ENCODE measurements around the gene STEAP4. TPM values are rescaled to one million over a fixed set of nuclear protein-coding genes. Genes with fewer than 3 reads are reported as not detected.

Gene STEAP4
- polyA plus RNA-seq, 1 donor: 0.30 TPM

- Histone ChIP-seq H3K36me3 (ENCODE audit: control insufficient read depth, insufficient read depth, low read length) (no peaks in the 10 kb centered on the region), H3K9me3 (ENCODE audit: control insufficient read depth, low read depth, low read length) (no peaks in the 10 kb centered on the region), H3K4me3 (ENCODE audit: low read length) (no peak overlapping the region), H3K4me1 (ENCODE audit: control insufficient read depth, insufficient read depth, low read length) (no peaks in the 10 kb centered on the region), H3K27me3 (ENCODE audit: control insufficient read depth, insufficient read depth, low read length) (no peaks in the 10 kb centered on the region), H3K27ac (ENCODE audit: low read length) (no peak overlapping the region)
- DNase-seq: no peak
- WGBS (ENCODE audit: insufficient coverage, low lambda C conversion rate): no CpG with 5 or more reads among the region's 1 CpG
Observed at GRCh38 chr7:88300401-88300945, 6.2 kb downstream of the STEAP4 start.

DNA sequence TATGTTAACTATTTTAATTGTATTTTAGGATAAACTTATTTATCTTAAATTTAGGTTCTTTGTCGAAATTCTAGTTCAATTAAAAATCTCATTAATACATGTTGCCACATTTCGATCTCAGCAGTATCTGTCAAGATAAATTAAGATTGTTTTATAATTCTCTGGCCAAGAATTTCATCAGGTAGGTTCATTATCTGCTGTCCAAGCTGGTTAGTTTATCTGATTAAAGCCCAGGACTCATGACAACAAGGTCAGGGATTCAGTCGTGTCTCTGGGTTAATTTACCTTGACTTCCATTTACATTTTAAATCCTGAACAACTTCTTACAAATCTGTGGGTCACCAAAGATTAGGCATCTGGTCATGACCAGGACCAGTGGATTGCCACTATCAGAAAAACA lies 7.6 kb downstream of the STEAP4 start:
- no peak for DNase-seq
- WGBS (ENCODE audit: insufficient coverage, low lambda C conversion rate): no CpG with 5 or more reads among the region's 3 CpGs
- no peak overlapping the region for H3K27ac ChIP-seq (ENCODE audit: low read length)

GRCh38 chr7:88293866-88294265 lies 12.8 kb downstream of the STEAP4 start:
- Histone ChIP-seq H3K27ac (ENCODE audit: low read length) (no peak overlapping the region), H3K4me3 (ENCODE audit: low read length) (no peak overlapping the region), H3K4me1 (ENCODE audit: control insufficient read depth, insufficient read depth, low read length) (no peaks in the 10 kb centered on the region), H3K27me3 (ENCODE audit: control insufficient read depth, insufficient read depth, low read length) (no peaks in the 10 kb centered on the region), H3K36me3 (ENCODE audit: control insufficient read depth, insufficient read depth, low read length) (no peaks in the 10 kb centered on the region), H3K9me3 (ENCODE audit: control insufficient read depth, low read depth, low read length) (no peaks in the 10 kb centered on the region)
- WGBS (ENCODE audit: insufficient coverage, low lambda C conversion rate): no CpG with 5 or more reads among the region's 1 CpG
- no peak for DNase-seq

More for the DNA sequence above, 7.6 kb downstream of the STEAP4 start:
- Histone ChIP-seq H3K36me3 (ENCODE audit: control insufficient read depth, insufficient read depth, low read length) (no peaks in the 10 kb centered on the region), H3K27me3 (ENCODE audit: control insufficient read depth, insufficient read depth, low read length) (no peaks in the 10 kb centered on the region), H3K4me1 (ENCODE audit: control insufficient read depth, insufficient read depth, low read length) (no peaks in the 10 kb centered on the region), H3K4me3 (ENCODE audit: low read length) (no peak overlapping the region), H3K9me3 (ENCODE audit: control insufficient read depth, low read depth, low read length) (no peaks in the 10 kb centered on the region)

DNA sequence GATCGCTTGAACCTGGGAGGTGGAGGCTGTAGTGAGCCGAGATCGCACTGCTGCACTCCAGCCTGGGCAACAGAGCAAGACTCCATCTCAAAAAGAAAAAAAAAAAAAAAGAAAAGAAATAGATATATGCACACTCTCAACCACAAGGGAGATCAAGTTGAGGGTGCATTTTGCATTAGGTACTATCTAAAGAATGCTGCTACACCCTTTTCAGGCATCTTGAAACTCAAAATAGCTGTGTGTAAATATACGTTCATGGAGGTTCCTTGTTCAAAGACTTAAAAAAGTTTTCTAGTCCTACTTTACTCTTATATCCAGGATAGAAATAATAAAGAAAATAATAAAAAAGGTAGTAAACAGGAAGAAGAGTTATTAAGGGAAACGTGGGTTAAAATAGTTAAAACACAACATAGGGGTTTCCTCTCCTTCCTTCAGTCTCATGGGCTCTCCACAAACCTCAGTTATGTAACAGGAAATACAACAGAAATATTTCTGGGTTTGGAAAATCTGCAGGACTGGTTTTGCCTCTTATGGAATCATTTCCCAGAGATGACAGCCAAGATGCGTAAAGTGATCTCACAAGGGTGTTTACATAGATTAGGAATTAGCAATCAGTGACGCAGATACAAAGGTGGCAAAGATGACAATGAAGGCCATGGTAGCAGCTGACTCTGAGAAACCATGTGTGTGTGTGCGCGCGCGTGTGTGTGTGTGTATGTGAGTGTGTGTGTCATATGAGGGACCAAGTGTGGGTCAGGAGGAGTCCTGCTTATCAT lies 15.1 kb downstream of the STEAP4 start:
- 100% methylated on average over 1 of the region's 11 CpGs for WGBS (ENCODE audit: insufficient coverage, low lambda C conversion rate)
- Histone ChIP-seq H3K4me3 (ENCODE audit: low read length) (no peak overlapping the region), H3K27ac (ENCODE audit: low read length) (no peak overlapping the region), H3K9me3 (ENCODE audit: control insufficient read depth, low read depth, low read length) (no peaks in the 10 kb centered on the region), H3K27me3 (ENCODE audit: control insufficient read depth, insufficient read depth, low read length) (no peaks in the 10 kb centered on the region), H3K4me1 (ENCODE audit: control insufficient read depth, insufficient read depth, low read length) (no peaks in the 10 kb centered on the region), H3K36me3 (ENCODE audit: control insufficient read depth, insufficient read depth, low read length) (no peaks in the 10 kb centered on the region)
- DNase-seq: peak in 1 of 2 donors; percentile 9

DNA sequence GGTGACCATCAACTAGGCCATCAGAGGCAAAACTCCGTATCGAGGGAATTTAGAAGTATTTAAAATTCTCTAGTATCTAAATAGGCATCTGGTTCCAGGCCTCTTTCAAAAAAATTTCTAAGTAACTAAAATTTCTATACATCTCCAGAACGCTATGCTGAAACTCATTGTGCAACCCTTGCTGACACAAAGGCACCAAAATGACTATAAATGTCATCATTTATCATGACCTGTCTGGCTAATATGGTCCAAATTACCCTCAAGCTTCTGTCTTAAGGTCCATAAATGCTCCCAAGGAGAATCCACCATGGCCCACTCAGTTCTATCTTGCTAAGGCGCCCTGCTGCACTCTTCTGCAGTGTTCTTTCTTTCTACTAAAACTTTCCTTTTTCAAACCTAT lies 16.2 kb downstream of the STEAP4 start:
- DNase-seq: no peak
- H3K27ac ChIP-seq (ENCODE audit: low read length): no peak overlapping the region
- no CpG with 5 or more reads among the region's 4 CpGs for WGBS (ENCODE audit: insufficient coverage, low lambda C conversion rate)

DNA sequence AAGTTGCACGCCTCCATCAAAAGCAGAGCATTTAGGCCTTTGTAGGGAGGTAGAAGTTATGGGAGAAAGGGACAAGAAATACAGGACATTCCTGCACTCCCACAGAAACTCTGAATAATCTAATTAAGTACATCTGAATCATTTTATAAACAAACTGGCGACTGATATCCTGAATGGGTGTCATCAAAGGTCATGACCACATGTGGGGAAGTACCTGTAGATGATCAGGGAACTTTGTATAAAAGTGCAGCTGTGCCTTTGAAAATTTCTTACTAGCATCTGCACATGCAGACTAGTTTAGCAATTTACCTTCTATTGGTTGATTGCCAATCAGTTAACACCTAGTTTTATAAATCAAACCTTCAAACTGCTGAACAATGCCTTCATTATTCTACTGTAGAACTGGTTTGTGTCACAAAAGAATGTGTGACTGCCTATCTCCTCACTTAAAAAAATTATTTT lies 17.1 kb downstream of the STEAP4 start:
- Histone ChIP-seq H3K27me3 (ENCODE audit: control insufficient read depth, insufficient read depth, low read length) (no peaks in the 10 kb centered on the region), H3K9me3 (ENCODE audit: control insufficient read depth, low read depth, low read length) (no peaks in the 10 kb centered on the region), H3K4me1 (ENCODE audit: control insufficient read depth, insufficient read depth, low read length) (no peaks in the 10 kb centered on the region), H3K36me3 (ENCODE audit: control insufficient read depth, insufficient read depth, low read length) (no peaks in the 10 kb centered on the region), H3K4me3 (ENCODE audit: low read length) (no peak overlapping the region), H3K27ac (ENCODE audit: low read length) (no peak overlapping the region)
- DNase-seq: peak in 1 of 2 donors; percentile 11
- no CpG with 5 or more reads among the region's 2 CpGs for WGBS (ENCODE audit: insufficient coverage, low lambda C conversion rate)

More for the DNA sequence above, 16.2 kb downstream of the STEAP4 start:
- H3K4me3 ChIP-seq (ENCODE audit: low read length): no peak overlapping the region
- no peaks in the 10 kb centered on the region for H3K4me1 ChIP-seq (ENCODE audit: control insufficient read depth, insufficient read depth, low read length)
- no peaks in the 10 kb centered on the region for H3K9me3 ChIP-seq (ENCODE audit: control insufficient read depth, low read depth, low read length)
- no peaks in the 10 kb centered on the region for H3K27me3 ChIP-seq (ENCODE audit: control insufficient read depth, insufficient read depth, low read length)
- no peaks in the 10 kb centered on the region for H3K36me3 ChIP-seq (ENCODE audit: control insufficient read depth, insufficient read depth, low read length)

DNA sequence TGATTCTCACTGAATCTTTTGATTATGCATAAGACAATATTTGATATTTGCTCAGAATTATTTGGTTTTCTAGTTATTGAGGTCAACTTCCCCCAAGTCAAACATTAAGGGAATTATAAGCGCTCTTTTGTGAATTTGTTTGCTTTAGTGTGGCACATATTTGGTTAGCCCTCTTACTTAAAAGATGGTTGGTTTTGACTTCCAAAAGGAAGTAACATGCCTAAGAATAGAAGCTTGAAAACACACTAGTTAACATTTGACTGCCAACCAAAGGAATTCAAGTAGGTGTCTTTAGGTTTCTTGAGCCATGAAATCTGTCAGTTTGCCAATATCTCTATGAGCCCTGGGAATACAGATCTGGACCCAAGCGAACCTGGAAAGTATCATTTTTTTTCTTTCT lies 24.9 kb downstream of the STEAP4 start:
- H3K27ac ChIP-seq (ENCODE audit: low read length): no peak overlapping the region
- no peaks in the 10 kb centered on the region for H3K27me3 ChIP-seq (ENCODE audit: control insufficient read depth, insufficient read depth, low read length)
- H3K36me3 ChIP-seq (ENCODE audit: control insufficient read depth, insufficient read depth, low read length): no peaks in the 10 kb centered on the region
- no peaks in the 10 kb centered on the region for H3K9me3 ChIP-seq (ENCODE audit: control insufficient read depth, low read depth, low read length)
- WGBS (ENCODE audit: insufficient coverage, low lambda C conversion rate): 50% methylated on average over 1 of the region's 2 CpGs
- H3K4me3 ChIP-seq (ENCODE audit: low read length): no peak overlapping the region
- H3K4me1 ChIP-seq (ENCODE audit: control insufficient read depth, insufficient read depth, low read length): no peaks in the 10 kb centered on the region
- no peak for DNase-seq

DNA sequence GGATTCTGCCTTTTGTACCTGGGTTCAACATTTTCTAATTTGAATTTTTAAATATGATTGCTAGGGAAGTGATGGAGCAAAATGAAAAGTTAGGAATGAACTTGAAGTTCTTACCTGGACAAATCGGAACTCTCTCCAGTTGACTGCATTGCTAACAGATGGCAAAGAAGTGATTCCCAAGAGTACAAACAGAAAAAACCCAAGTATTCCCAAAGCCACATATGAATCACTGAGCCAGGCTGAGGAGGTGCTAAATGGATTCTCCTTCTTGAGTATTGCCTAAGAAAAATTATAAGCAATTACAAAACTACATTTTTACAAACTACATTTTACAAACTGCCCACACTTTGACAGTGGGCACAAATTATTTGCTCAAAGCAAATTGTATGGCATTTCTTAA lies 25.9 kb downstream of the STEAP4 start:
- no peaks in the 10 kb centered on the region for H3K27me3 ChIP-seq (ENCODE audit: control insufficient read depth, insufficient read depth, low read length)
- no peak overlapping the region for H3K4me3 ChIP-seq (ENCODE audit: low read length)
- H3K9me3 ChIP-seq (ENCODE audit: control insufficient read depth, low read depth, low read length): no peaks in the 10 kb centered on the region
- H3K4me1 ChIP-seq (ENCODE audit: control insufficient read depth, insufficient read depth, low read length): no peaks in the 10 kb centered on the region
- 100% methylated on average over 1 of the region's 1 CpG for WGBS (ENCODE audit: insufficient coverage, low lambda C conversion rate)
- no peak overlapping the region for H3K27ac ChIP-seq (ENCODE audit: low read length)
- no peaks in the 10 kb centered on the region for H3K36me3 ChIP-seq (ENCODE audit: control insufficient read depth, insufficient read depth, low read length)
- DNase-seq: no peak

DNA sequence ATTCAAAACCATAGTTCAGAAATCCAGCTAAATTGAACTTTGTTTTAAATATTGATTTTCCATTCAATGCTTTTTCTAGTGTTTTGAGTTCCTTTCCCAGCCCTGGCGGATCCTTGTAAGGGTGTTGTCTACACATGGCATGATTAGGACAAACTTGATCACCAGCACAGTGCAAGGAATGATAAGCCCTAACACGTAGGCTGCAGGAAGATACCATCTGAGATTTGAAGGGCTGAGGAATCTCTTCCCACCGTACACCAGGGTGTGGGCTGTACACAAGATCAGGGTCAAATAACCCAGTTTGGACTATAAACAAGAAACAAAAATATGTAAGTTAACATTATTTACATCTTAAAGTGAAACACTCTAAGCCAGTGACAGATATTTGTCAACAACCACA lies 27.4 kb downstream of the STEAP4 start:
- Histone ChIP-seq H3K27ac (ENCODE audit: low read length) (no peak overlapping the region), H3K27me3 (ENCODE audit: control insufficient read depth, insufficient read depth, low read length) (no peaks in the 10 kb centered on the region), H3K4me1 (ENCODE audit: control insufficient read depth, insufficient read depth, low read length) (no peaks in the 10 kb centered on the region), H3K4me3 (ENCODE audit: low read length) (no peak overlapping the region), H3K36me3 (ENCODE audit: control insufficient read depth, insufficient read depth, low read length) (no peaks in the 10 kb centered on the region), H3K9me3 (ENCODE audit: control insufficient read depth, low read depth, low read length) (no peaks in the 10 kb centered on the region)
- no CpG with 5 or more reads among the region's 3 CpGs for WGBS (ENCODE audit: insufficient coverage, low lambda C conversion rate)
- no peak for DNase-seq

DNA sequence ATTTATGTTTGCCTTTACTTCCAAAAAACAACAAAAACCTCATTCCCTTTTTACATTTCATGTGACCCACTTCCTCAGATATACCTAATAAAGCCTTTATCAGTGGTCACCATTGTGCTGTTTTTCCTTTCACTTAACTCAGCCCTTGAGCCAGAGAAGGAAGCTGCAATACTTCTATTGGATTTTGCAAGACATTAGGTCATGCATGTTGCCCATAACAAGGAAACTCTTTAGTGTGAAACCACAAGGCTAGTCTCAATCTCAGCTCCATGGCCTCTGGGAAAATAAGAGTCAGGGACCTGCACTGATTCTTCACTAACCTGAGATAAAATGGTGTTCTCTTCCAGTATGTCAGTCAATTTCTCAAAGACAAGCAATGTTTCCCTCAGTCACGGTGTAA lies 27.8 kb downstream of the STEAP4 start:
- WGBS (ENCODE audit: insufficient coverage, low lambda C conversion rate): no CpG with 5 or more reads among the region's 1 CpG
- peak in 1 of 2 donors; percentile 7 for DNase-seq
- H3K4me3 ChIP-seq (ENCODE audit: low read length): no peak overlapping the region
- no peak overlapping the region for H3K27ac ChIP-seq (ENCODE audit: low read length)
- H3K27me3 ChIP-seq (ENCODE audit: control insufficient read depth, insufficient read depth, low read length): no peaks in the 10 kb centered on the region
- H3K9me3 ChIP-seq (ENCODE audit: control insufficient read depth, low read depth, low read length): no peaks in the 10 kb centered on the region
- H3K36me3 ChIP-seq (ENCODE audit: control insufficient read depth, insufficient read depth, low read length): no peaks in the 10 kb centered on the region
- no peaks in the 10 kb centered on the region for H3K4me1 ChIP-seq (ENCODE audit: control insufficient read depth, insufficient read depth, low read length)
